ENCODE measurements around the gene MS4A10. TPM values are rescaled to one million over a fixed set of nuclear protein-coding genes. Genes with fewer than 3 reads are reported as not detected.
"Not testable (repeated sequence)": the region's sequence is repeated elsewhere in the genome, so short reads cannot be mapped to it uniquely, and the experiment has no call there.

MS4A10 gene
- total and polyA plus RNA-seq, 9 donors, result 0.36 TPM; not detected in 8

DNA sequence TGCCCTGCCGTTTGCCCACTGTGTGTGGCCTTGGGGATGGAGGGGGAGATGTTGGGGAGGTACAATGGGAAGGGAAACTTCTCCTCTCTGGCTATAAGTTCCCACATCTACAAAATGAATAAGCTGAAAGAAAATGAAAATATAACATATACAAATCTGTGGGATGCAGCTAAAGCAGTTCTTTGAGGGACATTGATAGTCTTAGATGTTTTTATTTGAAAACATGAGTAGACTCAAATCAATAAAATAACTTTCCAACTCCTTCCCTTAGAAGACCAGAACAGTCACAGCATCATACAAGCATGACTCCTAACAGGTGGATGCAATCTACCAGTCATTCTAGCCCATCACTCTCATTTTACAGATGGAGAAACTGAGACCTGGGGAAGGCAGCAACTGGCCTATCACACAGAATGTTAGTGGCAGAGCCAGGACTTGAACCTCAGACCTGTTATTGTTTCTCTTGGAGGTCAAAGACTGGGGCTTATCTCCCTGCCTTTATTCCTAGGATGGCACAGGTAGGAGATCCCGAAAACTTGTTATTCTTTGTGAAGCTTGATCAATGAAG, 31.5 kb downstream of the MS4A10 start:
- Histone ChIP-seq H3K4me1 (ENCODE audit: insufficient read depth) (no peaks in the 10 kb centered on the region), H3K27ac (no peak overlapping the region), H3K27me3 (no peaks in the 10 kb centered on the region), H3K9me3 (no peaks in the 10 kb centered on the region), H3K36me3 (no peaks in the 10 kb centered on the region), H3K4me3 (no peak overlapping the region)
- WGBS, 3 donors, result 93 to 98% (median 96%) methylated on average over 2 of the region's 2 CpGs
- intact Hi-C loops (cut with DNase I), result no loop called here
- no peak for DNase-seq
- TF ChIP-seq CTCF (IDR thresholded peaks at IDR 0.05), result no peak
- no peak for TF ChIP-seq POLR2A (IDR thresholded peaks at IDR 0.05)
- TF ChIP-seq EP300 (IDR thresholded peaks at IDR 0.05), result no peak

GRCh38 chr11:60818057-60818456, 32.9 kb downstream of the MS4A10 start:
- Histone ChIP-seq H3K4me1 (ENCODE audit: insufficient read depth) (no peaks in the 10 kb centered on the region), H3K27ac (no peak overlapping the region), H3K9me3 (no peaks in the 10 kb centered on the region), H3K27me3 (no peaks in the 10 kb centered on the region), H3K4me3 (no peak overlapping the region), H3K36me3 (no peaks in the 10 kb centered on the region)
- no peak for DNase-seq
- TF ChIP-seq POLR2A (IDR thresholded peaks at IDR 0.05) (no peak), CTCF (IDR thresholded peaks at IDR 0.05) (no peak), EP300 (IDR thresholded peaks at IDR 0.05) (no peak)
- 64 to 69% (median 67%) methylated on average over 4 of the region's 4 CpGs for WGBS, 3 donors
- intact Hi-C loops (cut with DNase I), result no loop called here

DNA sequence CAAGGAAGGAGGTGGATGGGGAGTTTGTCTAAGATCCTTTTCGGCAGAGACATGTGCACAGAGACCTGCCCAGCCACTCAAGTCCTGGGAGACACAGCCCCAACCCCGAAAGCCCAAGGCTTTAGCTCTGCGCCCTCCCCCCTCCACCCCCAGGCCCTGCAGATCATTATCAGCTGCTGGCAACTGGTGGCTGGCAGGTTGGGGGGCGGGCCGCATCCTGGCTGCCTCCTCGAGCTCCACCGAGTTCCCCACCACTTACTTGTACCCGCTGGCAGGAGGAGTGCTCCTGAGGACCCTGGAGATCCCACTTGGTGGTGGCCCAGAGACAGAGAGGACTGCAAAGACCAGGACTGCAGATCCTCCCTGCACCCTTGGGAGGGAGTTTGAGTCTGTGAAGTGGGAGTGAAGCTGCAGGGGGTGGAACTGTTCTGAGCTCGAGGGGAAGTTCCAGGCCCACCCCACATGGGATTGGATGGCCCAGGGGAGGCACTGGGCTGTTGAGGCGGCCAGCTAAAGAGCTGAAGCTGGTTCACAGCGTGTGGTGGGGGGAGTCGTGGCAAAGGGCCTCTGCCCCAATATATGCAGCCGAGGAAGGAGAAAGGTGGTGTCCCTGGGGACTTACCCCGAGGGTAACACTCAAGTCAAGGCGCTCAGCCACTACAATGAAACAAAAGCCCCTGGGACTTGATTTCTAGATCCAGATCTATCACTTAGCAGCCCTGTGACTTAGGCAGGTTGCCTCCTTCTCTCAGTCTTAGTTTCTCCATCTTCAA, 36.9 kb downstream of the MS4A10 start:
- WGBS, 3 donors, result 72 to 77% (median 75%) methylated on average over 13 to 15 of the region's 15 CpGs
- Histone ChIP-seq H3K36me3 (no peaks in the 10 kb centered on the region), H3K27me3 (no peaks in the 10 kb centered on the region), H3K27ac (no peak overlapping the region), H3K4me1 (ENCODE audit: insufficient read depth) (peaks cover 2% of the 10 kb centered on the region), H3K4me3 (no peak overlapping the region), H3K9me3 (no peaks in the 10 kb centered on the region)
- intact Hi-C loops (cut with DNase I), result no loop called here
- TF ChIP-seq POLR2A (IDR thresholded peaks at IDR 0.05), result no peak
- no peak for TF ChIP-seq EP300 (IDR thresholded peaks at IDR 0.05)
- TF ChIP-seq CTCF (IDR thresholded peaks at IDR 0.05), result no peak
- no peak for DNase-seq

DNA sequence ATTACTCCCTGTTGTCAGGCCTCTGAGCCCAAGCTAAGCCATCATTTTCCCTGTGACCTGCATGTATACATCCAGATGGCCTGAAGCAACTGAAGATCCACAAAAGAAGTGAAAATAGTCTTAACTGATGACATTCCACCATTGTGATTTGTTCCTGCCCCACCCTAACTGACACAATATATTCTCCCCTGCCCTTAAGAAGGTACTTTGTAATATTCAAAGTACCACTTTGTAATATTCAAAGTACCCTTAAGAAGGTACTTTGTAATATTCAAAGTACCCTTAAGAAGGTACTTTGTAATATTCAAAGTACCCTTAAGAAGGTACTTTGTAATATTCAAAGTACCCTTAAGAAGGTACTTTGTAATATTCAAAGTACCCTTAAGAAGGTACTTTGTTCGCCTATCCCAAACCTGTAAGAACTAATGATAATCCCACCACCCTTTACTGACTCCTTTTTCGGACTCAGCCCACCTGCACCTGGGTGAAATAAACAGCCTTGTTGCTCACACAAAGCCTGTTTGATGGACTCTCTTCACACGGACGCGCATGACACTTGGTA, 38.7 kb downstream of the MS4A10 start:
- WGBS, 3 donors, result 95 to 97% (median 95%) methylated on average over 5 of the region's 5 CpGs
- H3K4me3 ChIP-seq; H3K36me3 ChIP-seq; intact Hi-C loops (cut with DNase I); H3K27ac ChIP-seq; H3K4me1 ChIP-seq (ENCODE audit: insufficient read depth); DNase-seq; H3K9me3 ChIP-seq; H3K27me3 ChIP-seq: not testable (repeated sequence)

DNA sequence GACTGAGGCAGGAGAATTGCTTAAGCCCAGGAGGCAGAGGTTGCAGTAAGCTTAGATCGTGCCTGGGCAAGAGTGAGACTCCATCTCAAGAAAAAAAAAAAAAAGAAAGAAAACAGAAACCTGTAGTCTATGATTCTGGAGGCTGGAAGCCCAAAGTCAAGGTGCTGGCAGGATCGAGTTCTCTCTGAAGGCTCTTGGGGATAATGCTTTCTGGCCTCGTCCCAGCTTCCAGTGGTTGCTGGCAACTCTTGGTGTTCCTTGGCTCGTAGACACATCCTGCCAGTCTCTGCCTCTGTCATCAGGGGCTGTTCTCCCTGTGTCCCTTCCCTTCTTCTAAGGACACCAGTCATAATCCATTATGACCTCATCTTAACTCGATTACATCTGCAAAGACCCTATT, 40.0 kb downstream of the MS4A10 start:
- WGBS, 3 donors, result 64 to 93% (median 88%) methylated on average over 5 of the region's 5 CpGs
- intact Hi-C loops (cut with DNase I), result loop anchor here in 1 of 4 donors (5.0 kb wide), 1 partner anchor 362 kb away; no protein-coding TSS in a partner anchor
- H3K27me3 ChIP-seq, result no peaks in the 10 kb centered on the region
- H3K4me1 ChIP-seq (ENCODE audit: insufficient read depth), result peaks cover 2% of the 10 kb centered on the region
- TF ChIP-seq CTCF (IDR thresholded peaks at IDR 0.05) (no peak), POLR2A (IDR thresholded peaks at IDR 0.05) (no peak), EP300 (IDR thresholded peaks at IDR 0.05) (no peak)
- no peaks in the 10 kb centered on the region for H3K36me3 ChIP-seq
- no peak for DNase-seq
- no peak overlapping the region for H3K27ac ChIP-seq
- H3K9me3 ChIP-seq, result no peaks in the 10 kb centered on the region
- H3K4me3 ChIP-seq, result no peak overlapping the region
